ENCODE measurements around the gene CRTC3.
"Not testable (repeated sequence)": the region's sequence is repeated elsewhere in the genome, so short reads cannot be mapped to it uniquely, and the experiment has no call there.

Gene CRTC3

DNA sequence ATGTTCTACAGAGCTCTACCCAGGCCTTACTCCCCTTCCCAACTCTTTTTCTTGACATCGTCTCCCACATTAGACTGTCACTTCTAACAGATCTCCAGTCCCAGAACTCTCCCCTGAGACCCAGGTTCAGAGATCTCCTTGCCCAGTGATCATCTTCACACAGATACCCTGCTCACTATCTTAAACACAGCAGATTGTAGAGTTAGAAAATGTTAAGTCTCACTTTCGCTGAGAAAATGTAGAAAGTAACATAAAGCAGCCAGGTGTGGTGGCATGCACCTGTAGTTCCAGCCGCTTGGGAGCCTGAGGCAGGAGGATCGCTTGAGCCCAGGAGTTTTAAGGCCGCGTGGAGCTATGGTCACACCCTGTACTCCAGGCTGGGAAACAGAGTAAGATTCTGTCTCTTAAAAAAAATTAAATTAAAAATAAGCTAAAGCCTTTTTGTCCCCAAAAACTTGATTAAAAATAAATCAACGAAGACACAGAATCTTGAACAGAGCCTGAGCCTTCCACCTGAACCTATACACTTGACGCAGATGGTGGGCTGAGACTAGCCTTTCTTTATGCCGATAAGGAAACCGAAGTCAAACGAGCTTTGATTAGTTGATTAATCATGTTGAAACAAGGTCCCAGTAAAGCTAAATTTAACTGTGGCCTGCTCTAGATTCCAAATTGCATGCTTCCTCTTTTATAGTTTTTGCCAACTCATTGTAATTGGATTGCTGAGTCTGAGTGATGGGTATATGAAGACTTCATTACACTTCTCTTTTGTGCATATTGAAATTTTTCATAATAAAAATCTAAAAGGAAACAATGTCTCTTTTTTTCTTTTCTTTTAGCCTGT, 156.1 kb downstream of the CRTC3 start:
- H3K9me3 Mint-ChIP-seq = peaks cover 3% of the 10 kb centered on the region
- DNase-seq (ENCODE audit: low spot score in 2 of 2) = no peak
- H3K36me3 Mint-ChIP-seq = no peaks in the 10 kb centered on the region
- peak overlapping the region; percentile 85 for H3K27ac Mint-ChIP-seq
- ATAC-seq = no peak
- peak overlapping the region; percentile 6 for H3K4me3 Mint-ChIP-seq
- H3K4me1 Mint-ChIP-seq = peaks cover 19% of the 10 kb centered on the region

GRCh38 chr15:90686435-90687218, 156.9 kb downstream of the CRTC3 start:
- peaks cover 3% of the 10 kb centered on the region for H3K9me3 Mint-ChIP-seq
- peaks cover 19% of the 10 kb centered on the region for H3K4me1 Mint-ChIP-seq
- H3K27ac Mint-ChIP-seq = peak overlapping the region; percentile 85
- no peaks in the 10 kb centered on the region for H3K36me3 Mint-ChIP-seq
- peak; percentile 98 for ATAC-seq
- H3K4me3 Mint-ChIP-seq = peak overlapping the region; percentile 6
- no peak for DNase-seq (ENCODE audit: low spot score in 2 of 2)

DNA sequence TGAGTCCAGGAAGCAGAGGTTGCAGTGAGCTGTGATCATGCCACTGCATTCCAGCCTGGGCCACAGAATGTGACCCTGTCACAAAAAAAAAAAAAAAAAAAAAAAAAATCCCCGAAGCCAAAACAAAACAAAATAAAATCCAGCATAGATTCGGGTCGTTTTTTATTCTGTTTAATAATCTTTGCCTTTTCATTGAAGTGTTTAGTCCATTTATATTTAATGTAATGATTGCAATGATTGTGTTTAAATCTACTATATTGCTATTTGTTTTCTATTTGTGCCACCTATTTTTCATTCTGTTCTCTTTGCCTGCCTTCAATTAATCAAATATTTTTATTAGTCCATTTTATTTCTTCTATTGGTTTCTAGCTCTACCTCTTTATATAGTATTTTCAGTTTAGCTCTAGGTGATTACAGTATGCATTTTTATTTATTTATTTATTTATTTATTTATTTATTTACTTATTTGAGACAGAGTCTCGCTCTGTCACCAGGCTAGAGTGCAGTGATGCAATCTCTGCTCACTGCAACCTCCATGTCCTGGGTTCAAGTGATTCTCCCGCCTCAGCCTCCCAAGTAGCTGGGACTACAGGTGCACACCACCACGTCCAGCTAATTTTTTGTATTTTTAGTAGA, 159.7 kb downstream of the CRTC3 start:
- peaks cover 17% of the 10 kb centered on the region for H3K4me1 Mint-ChIP-seq
- H3K36me3 Mint-ChIP-seq; H3K27ac Mint-ChIP-seq; H3K9me3 Mint-ChIP-seq; H3K4me3 Mint-ChIP-seq; ATAC-seq; DNase-seq (ENCODE audit: low spot score in 2 of 2): not testable (repeated sequence)

DNA sequence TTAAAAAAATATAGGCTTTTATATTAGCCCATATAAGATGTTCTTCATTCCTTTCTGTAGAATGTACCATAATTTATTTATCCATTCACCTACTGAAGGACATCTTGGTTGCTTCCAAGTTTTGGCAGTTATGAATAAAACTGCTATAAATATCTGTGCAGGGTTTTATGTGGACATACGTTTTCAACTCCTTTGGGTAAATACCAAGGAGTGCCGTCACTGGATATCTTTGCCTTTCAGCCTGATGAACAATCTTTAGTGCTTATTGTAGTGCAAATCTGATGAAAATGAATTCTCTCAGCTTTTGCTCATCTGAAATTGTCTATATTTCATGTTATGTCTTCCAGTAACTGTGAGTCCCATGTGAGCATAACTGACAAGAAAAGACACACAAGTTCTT, 160.9 kb downstream of the CRTC3 start:
- ATAC-seq (no peak), DNase-seq (ENCODE audit: low spot score in 2 of 2) (no peak)
- Mint-ChIP-seq H3K9me3 (peaks cover 3% of the 10 kb centered on the region), H3K27ac (no peak overlapping the region), H3K36me3 (no peaks in the 10 kb centered on the region), H3K4me1 (peaks cover 13% of the 10 kb centered on the region), H3K4me3 (no peak overlapping the region)

- no peaks in the 10 kb centered on the region for H3K36me3 Mint-ChIP-seq
- H3K27ac Mint-ChIP-seq = no peak overlapping the region
- H3K4me3 Mint-ChIP-seq = no peak overlapping the region
- no peak for DNase-seq (ENCODE audit: low spot score in 2 of 2)
- H3K9me3 Mint-ChIP-seq = peaks cover 3% of the 10 kb centered on the region
- H3K4me1 Mint-ChIP-seq = peaks cover 9% of the 10 kb centered on the region
- ATAC-seq = no peak
Measured at GRCh38 chr15:90691369-90691768, 161.6 kb downstream of the CRTC3 start.

DNA sequence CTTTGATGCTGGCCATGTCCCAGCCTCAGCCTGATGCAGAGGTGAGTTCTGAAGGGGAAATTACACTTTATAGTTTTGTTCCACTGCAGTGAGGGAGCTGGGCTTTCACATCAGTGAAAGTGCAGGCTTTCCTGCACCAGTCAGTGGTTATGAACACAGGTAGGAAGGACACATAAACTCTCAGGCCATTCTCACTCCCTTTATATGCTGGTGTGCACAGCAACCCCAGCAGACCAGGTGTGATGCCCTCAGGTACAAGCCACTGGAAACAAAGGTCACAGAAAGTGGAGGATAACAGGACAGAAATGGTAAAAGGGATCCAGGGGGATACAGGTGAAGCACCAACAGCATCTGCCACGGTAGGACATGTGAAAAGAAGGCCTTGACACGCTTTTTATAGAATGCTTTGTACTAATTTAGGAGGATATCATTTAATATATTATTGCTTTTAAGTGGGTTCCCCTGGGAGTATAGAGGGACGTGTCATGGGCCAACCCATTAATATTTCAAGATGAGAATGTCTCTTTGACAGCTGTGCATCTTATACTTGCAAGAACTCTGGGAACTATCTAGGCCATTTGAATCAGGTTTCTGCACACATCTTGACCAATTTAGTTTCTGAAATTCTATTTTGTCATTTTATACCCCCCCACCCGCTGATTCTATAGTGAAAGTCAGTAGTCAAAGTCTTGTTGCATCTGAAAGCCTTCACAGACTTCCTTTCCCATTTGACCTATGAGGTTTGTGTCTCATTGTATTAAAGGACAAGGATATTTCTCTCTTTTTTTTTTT, 162.5 kb downstream of the CRTC3 start:
- DNase-seq (ENCODE audit: low spot score in 2 of 2) (no peak), ATAC-seq (no peak)
- Mint-ChIP-seq H3K36me3 (no peaks in the 10 kb centered on the region), H3K4me1 (peaks cover 7% of the 10 kb centered on the region), H3K9me3 (peaks cover 3% of the 10 kb centered on the region), H3K4me3 (no peak overlapping the region), H3K27ac (no peak overlapping the region)
